Esophagus muscularis mucosa (tissue), 4 donors: ENCODE results near the gene RTEL1. TPM values are rescaled to one million over a fixed set of nuclear protein-coding genes. Genes with fewer than 3 reads are reported as not detected.

Experiments used
- DNase-seq: peaks from one replicate; pipeline ENCODE4 v3.0.0-alpha.2; 2017; ENCODE audit errors: extremely low spot score
- H3K27ac ChIP-seq, 4 donors: fragments of 200-600 bp; sonication (generic); replicated peaks in 1 of 4; 1 replicate in 3 of 4; 2 replicates in 1 of 4; pipeline ENCODE4 v1.5.1; 2016 to 2019; ENCODE audit warnings: mild to moderate bottlenecking in 1 of 4
- H3K27me3 ChIP-seq, 4 donors: fragments of 200-600 bp; sonication (generic); one replicate each; pipeline versions ENCODE4 v1.5.1 to v1.6.0; 2016 to 2019
- H3K36me3 ChIP-seq, 4 donors: fragments of 200-600 bp; sonication (generic); one replicate each; pipeline ENCODE4 v1.5.1; 2016 to 2019
- H3K4me1 ChIP-seq, 4 donors: fragments of 200-600 bp; sonication (generic); one replicate each; pipeline ENCODE4 v1.5.1; 2016 to 2019
- H3K4me3 ChIP-seq, 4 donors: fragments of 200-600 bp; sonication (generic); 1 replicate in 2 of 4; 2 replicates in 2 of 4; pipeline ENCODE4 v1.5.1; 2016 to 2019; ENCODE audit warnings: mild to moderate bottlenecking in 4 of 4, moderate library complexity in 1 of 4
- H3K9me3 ChIP-seq, 4 donors: fragments of 200-600 bp; sonication (generic); 1 replicate in 3 of 4; 2 replicates in 1 of 4; pipeline ENCODE4 v1.5.1; 2016 to 2019
- CTCF ChIP-seq, 3 experiments: fragments of 200-600 bp in 2 of 3; fragments of 450-650 bp in 1 of 3; sonication (generic) in 2 of 3; IDR thresholded peaks; one replicate each; pipeline ENCODE4 v1.5.1; 2017 to 2019; ENCODE audit warnings: antibody characterized with exemption in 3 of 3, mild to moderate bottlenecking in 2 of 3, moderate library complexity in 1 of 3
- EP300 ChIP-seq: sonication (generic); formaldehyde crosslinking; IDR thresholded peaks from one replicate; pipeline ENCODE4 v1.6.1; 2017; ENCODE audit warnings: antibody characterized with exemption
- POLR2A ChIP-seq: fragments of 450-650 bp; IDR thresholded peaks from one replicate; pipeline ENCODE4 v1.6.1; 2017; ENCODE audit warnings: antibody characterized with exemption, moderate library complexity, mild to moderate bottlenecking, low read depth
- POLR2AphosphoS5 ChIP-seq, 2 donors: sonication (generic); formaldehyde crosslinking; IDR thresholded peaks; one replicate each; pipeline ENCODE4 v1.6.1; 2017; ENCODE audit warnings: antibody characterized with exemption in 2 of 2
- WGBS: methylation state at CpG from one replicate; pipeline ENCODE4 v1.1.5; 2018; 5-methylcytosine and 5-hydroxymethylcytosine counted together
- intact Hi-C: fragments of 100-400 bp; cut with DNase I; formaldehyde crosslinking; loops from one replicate; pipeline ENCODE4 v1.15.1; 2023
- total RNA-seq, 4 donors: library from RNA; depleted of rRNA; stranded (reverse); fragments of >200 nt; gene quantifications; one replicate each; pipeline versions ENCODE4 v1.1.0 to v1.2.1, GENCODE V29; 2016

The RTEL1 gene
- total RNA-seq, 4 donors from 2014 or later = 8.4 to 13.4 (median 9.6) TPM

GRCh38 chr20:63681609-63682142 is 23.6 kb downstream of the RTEL1 start:
- 100% methylated on average over 1 of the region's 13 CpGs for WGBS
- peak overlapping the region; percentile 72 to 78 (median 78) for H3K27ac ChIP-seq
- intact Hi-C loops = no loop called here

GRCh38 chr20:63682384-63683139 is 24.4 kb downstream of the RTEL1 start:
- peaks cover 0 to 31% (median 31%) of the 10 kb centered on the region in 4 donors for H3K36me3 ChIP-seq
- H3K27me3 ChIP-seq = no peaks in the 10 kb centered on the region
- no peaks in the 10 kb centered on the region for H3K9me3 ChIP-seq
- H3K4me3 ChIP-seq = no peak overlapping the region
- H3K27ac ChIP-seq = peak overlapping the region; percentile 72 to 78 (median 78)
- WGBS = 44% methylated on average over 16 of the region's 22 CpGs
- TF ChIP-seq POLR2AphosphoS5 (IDR thresholded peaks at IDR 0.05) (peak; percentile 68 to 75), POLR2A (no peak)
- intact Hi-C loops = no loop called here
- no peak for DNase-seq
- H3K4me1 ChIP-seq = peaks cover 47 to 50% (median 49%) of the 10 kb centered on the region in 4 donors

More at GRCh38 chr20:63681609-63682142, 23.6 kb downstream of the RTEL1 start:
- peaks cover 39 to 42% (median 40%) of the 10 kb centered on the region in 4 donors for H3K4me1 ChIP-seq
- DNase-seq = no peak
- H3K4me3 ChIP-seq = no peak overlapping the region
- no peaks in the 10 kb centered on the region for H3K27me3 ChIP-seq
- peaks cover 4 to 39% (median 38%) of the 10 kb centered on the region in 4 donors for H3K36me3 ChIP-seq
- TF ChIP-seq POLR2AphosphoS5 (IDR thresholded peaks at IDR 0.05) (no peak), CTCF (IDR thresholded peaks at IDR 0.05) (no peak), EP300 (no peak), POLR2A (no peak)
- no peaks in the 10 kb centered on the region for H3K9me3 ChIP-seq

GRCh38 chr20:63685269-63686026 is 27.3 kb downstream of the RTEL1 start:
- intact Hi-C loops = no loop called here
- DNase-seq = no peak
- Histone ChIP-seq H3K9me3 (no peaks in the 10 kb centered on the region), H3K4me3 (no peak overlapping the region), H3K36me3 (peaks cover 0 to 17% (median 8%) of the 10 kb centered on the region in 4 donors), H3K4me1 (peaks cover 65 to 73% (median 69%) of the 10 kb centered on the region in 4 donors), H3K27ac (peak overlapping the region; percentile 72 to 85 (median 82)), H3K27me3 (no peaks in the 10 kb centered on the region)
- TF ChIP-seq POLR2AphosphoS5 (IDR thresholded peaks at IDR 0.05) (peak in 1 of 2 donors; percentile 2), CTCF (IDR thresholded peaks at IDR 0.05) (no peak), POLR2A (no peak)
- 71% methylated on average over 7 of the region's 21 CpGs for WGBS

- Histone ChIP-seq H3K9me3 (no peaks in the 10 kb centered on the region), H3K4me3 (peak overlapping the region in 2 of 4 donors; percentile 16 to 36), H3K4me1 (peaks cover 65 to 79% (median 72%) of the 10 kb centered on the region in 4 donors), H3K36me3 (peaks cover 0 to 13% (median 5%) of the 10 kb centered on the region in 4 donors), H3K27me3 (no peaks in the 10 kb centered on the region), H3K27ac (peak overlapping the region; percentile 72 to 85 (median 82))
- TF ChIP-seq CTCF (IDR thresholded peaks at IDR 0.05) (no peak), POLR2A (no peak), POLR2AphosphoS5 (IDR thresholded peaks at IDR 0.05) (no peak), EP300 (no peak)
- WGBS = 100% methylated on average over 1 of the region's 24 CpGs
- intact Hi-C loops = no loop called here
- DNase-seq = no peak
These were observed 28.0 kb downstream of the RTEL1 start for GRCh38 chr20:63686094-63686491.
